Muscle of leg (tissue), 11 donors: ENCODE data around the gene MCC. TPM values are rescaled to one million over a fixed set of nuclear protein-coding genes. Genes with fewer than 3 reads are reported as not detected.

Experiments used
- DNase-seq: peaks from one replicate; pipeline ENCODE4 v3.0.0; 2013
- H3K27ac ChIP-seq: one replicate; pipeline ENCODE4 v1.5.1; 2013; ENCODE audit warnings: mild to moderate bottlenecking, low read length, control low read depth
- H3K27me3 ChIP-seq: one replicate; pipeline ENCODE4 v1.6.1; 2013; ENCODE audit warnings: low read length; ENCODE audit not compliant: control insufficient read depth, insufficient read depth
- H3K36me3 ChIP-seq: one replicate; pipeline ENCODE4 v1.6.1; 2013; ENCODE audit warnings: low read length; ENCODE audit not compliant: control insufficient read depth, insufficient read depth
- H3K4me1 ChIP-seq: one replicate; pipeline ENCODE4 v1.6.1; 2013; ENCODE audit warnings: low read length; ENCODE audit not compliant: control insufficient read depth, insufficient read depth
- H3K4me3 ChIP-seq: one replicate; pipeline ENCODE4 v1.5.1; 2013; ENCODE audit warnings: low read length, control low read depth
- H3K9me3 ChIP-seq: replicated peaks from 2 replicates; pipeline ENCODE4 v1.6.1; 2013; ENCODE audit warnings: low read depth, low read length; ENCODE audit not compliant: control insufficient read depth
- WGBS: methylation state at CpG from one replicate; pipeline ENCODE4 v1.1.5; 2013; ENCODE audit warnings: missing lambda C conversion rate; ENCODE audit not compliant: insufficient coverage; 5-methylcytosine and 5-hydroxymethylcytosine counted together
- polyA plus RNA-seq, 8 donors: library from polyadenylated mRNA; unstranded; fragments of 120-200 nt; gene quantifications; one replicate each; pipeline versions ENCODE4 v1.2.1 to v1.2.3, GENCODE V29; 2013; ENCODE audit warnings: inconsistent platforms in 1 of 8, low replicate concordance in 1 of 8; ENCODE audit not compliant: insufficient read length in 8 of 8, insufficient read depth in 1 of 8
- total RNA-seq: library from RNA; stranded (reverse); fragments of 120-200 nt; gene quantifications from one replicate; pipeline ENCODE4 v1.2.4, GENCODE V29; 2013

Gene MCC
- total and polyA plus RNA-seq, 9 donors: 12.1 to 19.6 (median 17.0) TPM

DNA sequence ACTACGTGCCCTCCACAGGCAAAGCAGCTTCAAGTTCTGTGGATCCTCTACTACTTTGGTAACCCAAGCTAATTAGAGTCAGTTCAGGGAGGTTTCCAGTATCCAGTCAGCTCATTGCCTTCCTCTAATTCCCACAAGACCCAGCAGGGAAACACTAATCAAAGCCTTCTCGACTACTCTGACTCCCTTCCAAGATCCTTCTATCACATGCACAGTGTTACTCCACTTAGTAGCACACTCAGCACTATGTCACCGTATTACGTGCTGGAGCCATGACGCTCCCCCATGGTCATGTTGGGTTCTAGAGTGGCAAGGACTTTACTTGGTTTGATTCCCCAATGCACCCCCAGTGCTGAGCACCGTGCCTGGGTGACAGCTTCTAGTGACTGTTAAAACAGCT lies 458.6 kb downstream of the MCC start:
- H3K4me3 ChIP-seq: no peak overlapping the region
- H3K9me3 ChIP-seq: no peaks in the 10 kb centered on the region
- H3K27me3 ChIP-seq: no peaks in the 10 kb centered on the region
- no peak overlapping the region for H3K27ac ChIP-seq
- peaks cover 9% of the 10 kb centered on the region for H3K4me1 ChIP-seq
- DNase-seq: no peak
- 81% methylated on average over 3 of the region's 6 CpGs for WGBS
- H3K36me3 ChIP-seq: peaks cover 29% of the 10 kb centered on the region

DNA sequence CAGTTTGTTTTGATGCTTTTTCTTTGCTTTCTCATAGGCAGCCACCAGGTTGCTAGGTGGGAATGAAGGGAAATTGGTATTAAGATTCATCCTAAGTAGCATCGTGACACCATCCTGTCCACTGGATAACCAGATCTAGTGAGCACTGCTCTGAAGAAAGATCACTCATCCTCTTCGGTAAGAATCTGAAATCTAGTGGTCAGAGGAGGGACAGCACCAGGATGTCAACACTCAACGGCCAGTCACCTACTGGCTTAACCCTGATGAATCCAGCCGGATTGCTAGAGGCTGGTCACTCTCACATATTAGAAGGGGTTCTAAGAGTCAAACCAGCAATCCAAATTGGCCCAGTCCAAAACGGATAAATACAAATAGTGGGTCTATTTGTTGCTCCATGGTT lies 460.8 kb downstream of the MCC start:
- 87% methylated on average over 3 of the region's 5 CpGs for WGBS
- no peak overlapping the region for H3K4me3 ChIP-seq
- peaks cover 33% of the 10 kb centered on the region for H3K36me3 ChIP-seq
- DNase-seq: no peak
- H3K27me3 ChIP-seq: no peaks in the 10 kb centered on the region
- no peaks in the 10 kb centered on the region for H3K9me3 ChIP-seq
- H3K27ac ChIP-seq: no peak overlapping the region
- peaks cover 5% of the 10 kb centered on the region for H3K4me1 ChIP-seq

DNA sequence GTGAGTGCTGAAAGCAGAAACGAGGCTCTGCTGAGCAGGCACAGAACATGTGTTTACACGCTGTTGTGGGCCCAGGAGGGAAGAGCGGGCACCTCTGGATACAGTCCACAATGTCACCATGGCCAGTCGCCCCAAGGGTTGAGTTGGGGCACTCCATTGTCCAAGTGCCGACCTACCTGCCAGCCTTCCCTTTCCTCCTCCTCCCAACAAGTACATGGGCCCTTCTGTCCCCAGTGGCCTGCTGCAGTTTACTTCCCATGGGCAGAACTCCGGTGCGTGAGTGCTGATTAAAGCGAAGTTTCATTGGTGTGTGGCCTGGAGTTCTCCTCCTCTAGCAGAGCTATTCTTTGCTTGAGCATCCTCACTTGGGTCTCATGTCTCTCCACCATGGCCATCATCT lies 461.2 kb downstream of the MCC start:
- Histone ChIP-seq H3K27me3 (no peaks in the 10 kb centered on the region), H3K36me3 (peaks cover 33% of the 10 kb centered on the region), H3K9me3 (no peaks in the 10 kb centered on the region), H3K27ac (no peak overlapping the region), H3K4me3 (no peak overlapping the region), H3K4me1 (peaks cover 5% of the 10 kb centered on the region)
- WGBS: 83% methylated on average over 7 of the region's 8 CpGs
- no peak for DNase-seq

DNA sequence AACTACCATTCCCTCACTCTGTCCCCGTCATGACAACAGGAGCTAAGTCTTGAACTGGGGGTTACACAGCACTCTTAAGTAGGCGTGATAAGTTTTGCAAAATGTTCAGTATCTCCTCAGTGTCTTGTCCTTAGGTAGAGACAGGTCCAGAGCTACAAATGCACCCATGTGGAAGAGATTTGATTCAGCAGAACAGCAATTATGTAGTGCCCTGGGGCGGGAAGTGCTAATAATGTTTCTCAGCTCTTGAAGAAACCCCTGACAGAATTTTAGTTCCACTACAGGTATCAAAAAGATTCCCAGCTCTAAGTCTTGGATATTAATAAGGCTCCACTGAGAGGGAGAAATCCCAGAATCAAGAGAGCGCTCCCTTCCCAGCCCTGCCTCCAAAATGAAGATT lies 462.0 kb downstream of the MCC start:
- DNase-seq: no peak
- no CpG with 5 or more reads among the region's 4 CpGs for WGBS
- H3K36me3 ChIP-seq: peaks cover 32% of the 10 kb centered on the region
- peaks cover 3% of the 10 kb centered on the region for H3K4me1 ChIP-seq
- H3K4me3 ChIP-seq: no peak overlapping the region
- H3K9me3 ChIP-seq: no peaks in the 10 kb centered on the region
- peak overlapping the region; percentile 36 for H3K27ac ChIP-seq
- no peaks in the 10 kb centered on the region for H3K27me3 ChIP-seq

DNA sequence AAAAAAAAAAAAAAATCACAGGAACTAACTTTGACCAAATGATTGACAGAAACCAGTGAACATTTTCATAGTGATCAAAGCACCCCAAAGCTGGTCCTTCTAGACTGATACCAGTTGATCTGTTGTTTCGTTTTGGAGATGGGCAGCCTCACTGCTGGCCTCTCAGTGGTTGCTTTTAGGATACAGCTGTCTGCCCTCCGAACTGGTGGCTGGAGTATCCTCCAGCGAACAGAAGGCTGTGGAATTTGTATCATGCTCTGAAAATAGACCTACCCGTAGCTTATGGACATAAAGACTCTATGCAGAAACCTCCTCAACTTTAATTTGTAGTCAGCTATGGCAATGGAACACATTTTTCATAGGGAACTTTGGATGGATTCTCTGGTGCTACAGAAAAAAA lies 462.7 kb downstream of the MCC start:
- Histone ChIP-seq H3K4me3 (no peak overlapping the region), H3K4me1 (peaks cover 3% of the 10 kb centered on the region), H3K27me3 (no peaks in the 10 kb centered on the region), H3K27ac (no peak overlapping the region), H3K36me3 (peaks cover 34% of the 10 kb centered on the region), H3K9me3 (no peaks in the 10 kb centered on the region)
- DNase-seq: no peak
- WGBS: no CpG with 5 or more reads among the region's 4 CpGs

DNA sequence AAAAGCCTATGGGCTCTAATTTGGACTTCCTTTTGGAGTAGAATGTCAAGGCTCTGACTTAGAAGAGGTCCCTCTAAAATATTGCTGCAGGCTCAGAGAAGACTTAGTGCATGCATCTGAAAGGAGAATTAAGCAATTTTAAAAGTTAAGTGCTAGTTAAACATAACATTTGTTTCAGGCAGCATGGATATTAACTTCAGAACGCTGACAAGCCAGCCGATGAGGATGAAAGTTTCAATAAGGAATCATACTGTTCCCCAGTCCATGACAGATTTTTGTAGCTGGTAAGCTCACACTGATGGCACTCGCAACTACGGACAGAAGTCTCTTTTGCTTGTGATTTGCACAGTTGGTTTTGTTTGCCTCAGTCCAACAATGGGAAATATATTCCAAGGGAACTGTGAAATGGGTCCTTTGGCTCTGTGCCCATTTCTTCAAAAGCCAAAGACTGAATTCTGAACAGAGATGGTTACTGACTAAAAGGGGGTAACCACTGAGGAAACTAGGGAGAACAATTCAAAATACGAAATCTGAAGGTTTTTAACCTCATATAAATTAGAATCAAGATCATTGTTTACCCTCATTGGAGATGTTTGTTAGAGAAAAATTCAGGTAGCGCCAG lies 464.1 kb downstream of the MCC start:
- Histone ChIP-seq H3K4me1 (peaks cover 3% of the 10 kb centered on the region), H3K4me3 (no peak overlapping the region), H3K27me3 (no peaks in the 10 kb centered on the region), H3K9me3 (no peaks in the 10 kb centered on the region), H3K36me3 (peaks cover 34% of the 10 kb centered on the region), H3K27ac (no peak overlapping the region)
- DNase-seq: no peak
- WGBS: 67% methylated on average over 4 of the region's 6 CpGs

DNA sequence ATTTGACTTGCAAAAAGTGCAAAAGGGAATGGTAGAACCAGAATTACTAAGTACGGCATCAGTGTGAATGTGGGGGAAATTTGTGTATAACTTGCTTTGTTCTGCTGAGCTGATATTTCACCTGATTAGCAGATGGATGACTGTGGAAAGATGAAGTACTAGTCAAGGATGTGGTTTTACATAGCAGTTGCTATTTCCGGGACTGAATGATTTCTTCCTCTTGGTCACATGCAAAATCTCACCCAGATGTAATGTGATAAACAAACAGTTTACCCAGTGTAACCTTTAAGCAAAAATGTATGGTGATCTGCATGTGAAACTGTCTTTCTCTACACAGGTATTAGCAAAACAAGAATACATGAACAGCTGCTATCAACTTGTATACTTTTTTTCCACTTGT lies 465.6 kb downstream of the MCC start:
- Histone ChIP-seq H3K9me3 (no peaks in the 10 kb centered on the region), H3K4me1 (peaks cover 3% of the 10 kb centered on the region), H3K27ac (no peak overlapping the region), H3K27me3 (no peaks in the 10 kb centered on the region), H3K36me3 (peaks cover 29% of the 10 kb centered on the region), H3K4me3 (no peak overlapping the region)
- 100% methylated on average over 1 of the region's 2 CpGs for whole genome bisulfite sequencing
- no peak for DNase-seq

DNA sequence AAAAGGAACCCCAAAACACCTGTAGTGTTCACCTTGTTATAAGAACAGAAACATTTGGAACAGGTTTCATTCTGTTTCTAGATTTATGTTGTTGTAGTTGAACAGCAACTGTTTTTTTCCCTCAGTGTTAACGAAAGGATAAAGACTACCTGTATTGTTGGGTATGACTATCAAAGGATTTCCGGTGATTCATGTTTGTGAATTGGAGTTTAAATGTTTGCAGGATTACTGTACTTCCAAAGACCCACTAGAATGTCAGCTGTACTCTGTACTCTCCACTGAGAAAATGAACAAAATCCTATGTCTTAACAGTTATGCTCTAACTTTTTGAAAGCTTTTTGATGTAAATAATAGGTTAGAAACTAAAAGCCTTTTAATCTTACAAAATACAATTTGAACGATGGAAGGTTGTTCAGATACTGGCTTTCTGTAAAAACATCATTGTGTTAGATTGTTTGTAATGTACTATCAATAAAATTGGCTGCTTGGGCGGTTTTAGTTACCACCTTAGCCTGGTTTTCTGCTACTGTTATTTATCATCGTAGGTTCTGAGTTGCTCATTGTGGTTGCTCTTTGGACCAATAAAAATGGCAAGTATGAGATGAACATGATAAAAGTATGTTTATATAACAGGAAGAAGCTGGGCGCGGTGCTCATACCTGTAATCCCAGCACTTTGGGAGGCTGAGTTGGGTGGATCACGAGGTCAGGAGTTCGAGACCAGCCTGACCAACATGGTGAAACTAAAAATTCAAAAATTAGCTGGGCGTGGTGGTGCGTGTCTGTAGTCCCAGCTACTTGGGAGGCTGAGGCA lies 467.6 kb downstream of the MCC start:
- WGBS: 83% methylated on average over 7 of the region's 11 CpGs
- Histone ChIP-seq H3K4me3 (no peak overlapping the region), H3K27me3 (no peaks in the 10 kb centered on the region), H3K27ac (no peak overlapping the region), H3K9me3 (no peaks in the 10 kb centered on the region), H3K36me3 (peaks cover 15% of the 10 kb centered on the region), H3K4me1 (no peaks in the 10 kb centered on the region)
- no peak for DNase-seq

DNA sequence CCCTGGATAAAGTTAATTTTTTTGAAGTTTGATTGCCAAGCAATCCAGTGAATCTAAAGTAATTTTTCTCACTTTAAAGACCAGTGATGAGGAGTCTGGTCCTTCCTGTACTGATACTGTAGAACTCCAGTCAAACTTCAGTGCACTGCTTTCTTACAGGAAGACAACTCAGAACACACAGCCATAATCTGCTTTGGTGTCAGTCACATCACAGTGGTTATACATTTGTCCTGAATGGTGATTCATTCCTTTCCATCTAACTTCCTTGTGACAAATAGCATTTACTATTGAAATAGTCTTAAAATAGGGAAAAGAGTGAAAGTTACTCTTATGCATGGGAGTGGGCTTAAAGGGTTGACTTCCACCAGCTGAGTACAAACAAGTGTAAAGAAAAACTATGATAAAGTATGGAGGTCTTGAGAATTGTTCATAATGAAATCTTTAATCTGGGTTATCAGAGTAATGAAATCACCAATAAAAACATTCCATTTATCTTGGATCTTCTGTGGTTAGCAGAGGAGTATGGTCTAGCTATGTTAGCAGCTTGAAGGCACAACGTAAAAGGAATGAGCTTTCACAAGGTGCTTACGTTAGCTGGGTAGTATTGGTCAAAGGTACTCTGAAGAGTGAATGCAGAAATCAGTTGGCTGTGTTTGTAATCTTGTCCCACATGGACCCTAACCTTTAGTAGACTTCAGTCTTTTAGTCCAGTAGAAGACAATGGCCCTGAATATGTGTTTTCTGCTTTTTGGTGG lies 470.2 kb downstream of the MCC start:
- Histone ChIP-seq H3K4me1 (no peaks in the 10 kb centered on the region), H3K27ac (no peak overlapping the region), H3K4me3 (no peak overlapping the region), H3K9me3 (no peaks in the 10 kb centered on the region), H3K36me3 (peaks cover 18% of the 10 kb centered on the region), H3K27me3 (no peaks in the 10 kb centered on the region)
- 100% methylated on average over 2 of the region's 2 CpGs for WGBS
- no peak for DNase-seq

DNA sequence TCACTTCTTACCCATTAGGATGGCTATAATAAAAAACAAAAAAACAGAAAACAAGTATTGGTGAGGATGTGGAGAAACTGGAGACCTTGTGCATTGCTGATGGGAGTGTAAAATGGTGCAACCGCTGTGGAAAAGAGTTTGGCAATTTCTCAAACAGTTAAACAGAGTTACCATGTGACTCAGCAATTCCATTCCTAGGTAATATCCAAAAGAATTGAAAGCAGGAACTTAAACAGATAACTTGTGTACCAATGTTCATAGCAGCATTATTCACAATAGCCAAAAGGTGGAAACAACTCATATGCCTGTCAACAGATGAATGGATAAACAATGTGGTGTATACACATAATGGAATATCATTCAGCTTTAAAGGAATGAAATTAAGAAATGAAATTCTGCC lies 482.8 kb downstream of the MCC start:
- no CpG with 5 or more reads among the region's 1 CpG for WGBS
- Histone ChIP-seq H3K27ac (no peak overlapping the region), H3K27me3 (no peaks in the 10 kb centered on the region), H3K4me3 (no peak overlapping the region), H3K36me3 (peaks cover 28% of the 10 kb centered on the region), H3K4me1 (no peaks in the 10 kb centered on the region), H3K9me3 (no peaks in the 10 kb centered on the region)
- no peak for DNase-seq
